ENCODE results near the gene DUSP22. TPM values are rescaled to one million over a fixed set of nuclear protein-coding genes. Genes with fewer than 3 reads are reported as not detected.

The DUSP22 gene
- total RNA-seq, 1 experiment from 2014 or later = 25.0 TPM

DNA sequence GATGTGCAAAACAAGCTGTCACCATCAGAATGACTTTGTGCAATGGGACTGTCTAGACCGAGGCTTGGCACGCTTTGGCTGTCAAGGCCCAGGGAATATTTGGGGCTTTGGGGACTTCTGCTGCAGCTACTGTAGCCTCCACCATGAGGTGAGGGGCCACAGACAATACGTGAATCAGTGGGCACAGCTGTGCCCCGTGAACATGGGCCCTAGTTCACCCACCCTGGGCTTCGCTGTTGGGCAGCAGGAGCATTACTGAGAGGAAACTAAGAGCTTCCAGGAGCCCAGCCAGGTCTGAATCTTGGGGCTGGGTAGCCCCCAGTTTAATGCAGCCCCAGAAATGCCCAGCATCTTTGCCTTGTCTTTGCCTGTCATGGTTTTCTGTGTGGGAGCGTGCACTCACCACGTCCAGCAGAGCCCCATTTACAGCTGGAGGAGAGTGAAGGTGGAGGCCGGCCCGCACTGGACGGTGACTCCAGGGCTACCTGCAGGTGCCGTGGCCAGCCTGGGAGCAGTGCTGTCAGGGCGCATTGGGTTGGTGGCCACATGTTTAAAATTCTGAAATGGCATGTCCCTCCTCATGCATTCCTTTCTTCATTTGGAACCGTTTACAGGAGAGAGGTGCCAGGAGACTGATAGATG, 34.7 kb downstream of the DUSP22 start:
- no peak overlapping the region for H3T11ph ChIP-seq (ENCODE audit: low read length)
- H3K27ac ChIP-seq (ENCODE audit: insufficient read length, low read depth, low read length) = no peak overlapping the region
- H3K4me3 Mint-ChIP-seq = no peak overlapping the region; a peak in 1 of 5 replicates
- no peak overlapping the region; a peak in 1 of 7 replicates for H3K27ac Mint-ChIP-seq
- H4K8ac ChIP-seq (replicated peaks; ENCODE audit: insufficient read length, low read depth, low read length) = no peak overlapping the region
- H3K36me3 Mint-ChIP-seq (ENCODE audit: insufficient read depth in 1 of 3, low read depth in 3 of 3) = peaks cover 11 to 19% (median 15%) of the 10 kb centered on the region in 3 experiments; a peak in 5 of 7 replicates
- no peak overlapping the region for H3K23ac ChIP-seq (ENCODE audit: insufficient read length, low read depth, low read length)
- H3K79me2 ChIP-seq (ENCODE audit: insufficient read depth, low read length) = no peaks in the 10 kb centered on the region
- WGBS (ENCODE audit: extremely low coverage, insufficient read length, low lambda C conversion rate) = no CpG with 5 or more reads among the region's 13 CpGs
- no peaks in the 10 kb centered on the region for H3K79me1 ChIP-seq (ENCODE audit: insufficient read depth, low read depth, low read length, poor library complexity, severe bottlenecking)
- no peak overlapping the region for H3K4me2 ChIP-seq (ENCODE audit: insufficient read depth, insufficient read length, low read length)
- no peak overlapping the region for H3K4ac ChIP-seq (ENCODE audit: low read depth, low read length)
- no peaks in the 10 kb centered on the region; the same call in 1 of the 2 replicates for H3K27me3 Mint-ChIP-seq (ENCODE audit: low read depth)
- no peaks in the 10 kb centered on the region for H3K23me2 ChIP-seq (ENCODE audit: insufficient read length, low read depth, low read length, poor library complexity, severe bottlenecking)
- H3K18ac ChIP-seq (ENCODE audit: insufficient read length, low read depth, low read length) = no peak overlapping the region
- H2AFZ ChIP-seq (ENCODE audit: low read length) = no peak overlapping the region
- no peak overlapping the region for H3K14ac ChIP-seq (ENCODE audit: insufficient read depth, low read length)
- no peak overlapping the region for H2BK5ac ChIP-seq (ENCODE audit: insufficient read length, low read length)
- no peak overlapping the region for H4K91ac ChIP-seq (ENCODE audit: insufficient read length, low read depth, low read length)
- H2BK20ac ChIP-seq (ENCODE audit: low read depth, low read length, poor library complexity, severe bottlenecking) = no peak overlapping the region
- no peaks in the 10 kb centered on the region for H4K20me1 ChIP-seq (ENCODE audit: control insufficient read depth, insufficient read depth, insufficient read length)
- H3K4me1 Mint-ChIP-seq = peaks cover 3 to 6% of the 10 kb centered on the region in 2 experiments
- H3K27me3 ChIP-seq (ENCODE audit: insufficient read depth, low read length) = no peaks in the 10 kb centered on the region
- no peak for DNase-seq
- H2AK5ac ChIP-seq (ENCODE audit: insufficient read length, low read length) = no peak overlapping the region
- H2BK120ac ChIP-seq (ENCODE audit: low read depth, low read length, poor library complexity, severe bottlenecking) = no peak overlapping the region
- H4K5ac ChIP-seq (ENCODE audit: insufficient read length, low read depth, low read length) = no peak overlapping the region
- H3K9me3 Mint-ChIP-seq = peaks cover 0 to 24% of the 10 kb centered on the region in 2 experiments
- H3K4me1 ChIP-seq (ENCODE audit: insufficient read depth, low read length) = no peaks in the 10 kb centered on the region
- TF ChIP-seq, protein P1, sequence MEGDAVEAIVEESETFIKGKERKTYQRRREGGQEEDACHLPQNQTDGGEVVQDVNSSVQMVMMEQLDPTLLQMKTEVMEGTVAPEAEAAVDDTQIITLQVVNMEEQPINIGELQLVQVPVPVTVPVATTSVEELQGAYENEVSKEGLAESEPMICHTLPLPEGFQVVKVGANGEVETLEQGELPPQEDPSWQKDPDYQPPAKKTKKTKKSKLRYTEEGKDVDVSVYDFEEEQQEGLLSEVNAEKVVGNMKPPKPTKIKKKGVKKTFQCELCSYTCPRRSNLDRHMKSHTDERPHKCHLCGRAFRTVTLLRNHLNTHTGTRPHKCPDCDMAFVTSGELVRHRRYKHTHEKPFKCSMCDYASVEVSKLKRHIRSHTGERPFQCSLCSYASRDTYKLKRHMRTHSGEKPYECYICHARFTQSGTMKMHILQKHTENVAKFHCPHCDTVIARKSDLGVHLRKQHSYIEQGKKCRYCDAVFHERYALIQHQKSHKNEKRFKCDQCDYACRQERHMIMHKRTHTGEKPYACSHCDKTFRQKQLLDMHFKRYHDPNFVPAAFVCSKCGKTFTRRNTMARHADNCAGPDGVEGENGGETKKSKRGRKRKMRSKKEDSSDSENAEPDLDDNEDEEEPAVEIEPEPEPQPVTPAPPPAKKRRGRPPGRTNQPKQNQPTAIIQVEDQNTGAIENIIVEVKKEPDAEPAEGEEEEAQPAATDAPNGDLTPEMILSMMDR (conservative IDR thresholded peaks at IDR 0.05) = no peak
- H3K9ac ChIP-seq (ENCODE audit: extremely low read depth, insufficient read length, low read length) = no peak overlapping the region
- peaks cover 60% of the 10 kb centered on the region for H3K9me3 ChIP-seq (ENCODE audit: control insufficient read depth, low read depth, low read length)
- no peak overlapping the region for H3K56ac ChIP-seq (ENCODE audit: insufficient read length, low read depth, low read length)
- H2BK12ac ChIP-seq (ENCODE audit: insufficient read length, low read depth, low read length) = no peak overlapping the region
- no peak overlapping the region for H2BK15ac ChIP-seq (ENCODE audit: low read depth, low read length)

Data from H9 (cell line).